Measurements from ENCODE around the gene NUDT3.
A peak's percentile ranks its signal among the peaks of the same experiment; 100 is the strongest.

Gene NUDT3

DNA sequence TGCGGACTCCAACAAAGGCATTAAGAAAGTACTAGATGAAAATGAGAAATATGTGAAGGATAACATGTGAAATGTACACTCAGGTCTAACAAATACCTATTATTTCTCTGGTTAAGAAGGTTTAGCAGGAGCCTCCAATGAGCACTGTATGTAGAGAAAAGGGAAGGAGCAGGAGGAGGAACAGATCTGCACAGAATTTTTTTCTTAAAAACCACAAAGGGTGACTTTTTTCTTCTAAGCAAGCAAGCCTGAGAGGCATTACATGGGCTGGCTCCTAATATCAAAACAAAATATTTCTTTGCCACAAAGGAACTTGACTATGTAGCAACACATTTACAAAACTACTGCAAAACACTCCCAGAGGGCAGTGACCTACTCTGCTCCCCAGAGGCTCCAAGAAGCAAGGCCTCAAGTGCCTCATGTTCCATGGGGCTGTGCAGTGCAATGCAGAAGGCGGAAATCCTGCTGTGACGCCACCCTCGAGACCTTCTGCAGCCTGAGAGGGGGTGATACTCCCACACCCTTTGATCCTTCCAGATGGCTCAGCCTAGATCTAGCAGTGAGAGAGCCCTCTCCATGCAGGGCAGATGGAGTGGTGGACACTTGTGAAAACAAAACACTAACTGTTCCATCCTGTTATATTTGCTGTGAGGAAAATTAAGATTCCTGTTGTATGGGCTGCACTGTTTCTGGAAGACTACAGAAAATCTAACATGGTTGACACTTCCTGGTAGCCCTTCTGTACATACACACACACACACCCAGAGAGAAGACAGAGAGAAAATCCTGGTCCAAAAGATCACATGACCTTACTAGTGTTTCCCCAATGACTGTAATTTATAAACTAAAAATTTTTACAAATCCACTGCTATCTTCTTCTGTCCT lies 107.7 kb downstream of the NUDT3 start:
- Histone ChIP-seq H3K4me1 (ENCODE audit: control insufficient read depth in 1 of 2, insufficient read depth in 1 of 2, low read depth in 1 of 2, low read length in 1 of 2) (peaks cover 93 to 96% of the 10 kb centered on the region in 2 experiments), H3K4me3 (ENCODE audit: low read depth in 1 of 2, low read length in 1 of 2) (peak overlapping the region; percentile 43 to 49), H3K9me3 (no peaks in the 10 kb centered on the region), H3K27ac (peak overlapping the region; percentile 95), H3K36me3 (no peaks in the 10 kb centered on the region), H3K27me3 (no peaks in the 10 kb centered on the region)
- TF ChIP-seq, protein P1, sequence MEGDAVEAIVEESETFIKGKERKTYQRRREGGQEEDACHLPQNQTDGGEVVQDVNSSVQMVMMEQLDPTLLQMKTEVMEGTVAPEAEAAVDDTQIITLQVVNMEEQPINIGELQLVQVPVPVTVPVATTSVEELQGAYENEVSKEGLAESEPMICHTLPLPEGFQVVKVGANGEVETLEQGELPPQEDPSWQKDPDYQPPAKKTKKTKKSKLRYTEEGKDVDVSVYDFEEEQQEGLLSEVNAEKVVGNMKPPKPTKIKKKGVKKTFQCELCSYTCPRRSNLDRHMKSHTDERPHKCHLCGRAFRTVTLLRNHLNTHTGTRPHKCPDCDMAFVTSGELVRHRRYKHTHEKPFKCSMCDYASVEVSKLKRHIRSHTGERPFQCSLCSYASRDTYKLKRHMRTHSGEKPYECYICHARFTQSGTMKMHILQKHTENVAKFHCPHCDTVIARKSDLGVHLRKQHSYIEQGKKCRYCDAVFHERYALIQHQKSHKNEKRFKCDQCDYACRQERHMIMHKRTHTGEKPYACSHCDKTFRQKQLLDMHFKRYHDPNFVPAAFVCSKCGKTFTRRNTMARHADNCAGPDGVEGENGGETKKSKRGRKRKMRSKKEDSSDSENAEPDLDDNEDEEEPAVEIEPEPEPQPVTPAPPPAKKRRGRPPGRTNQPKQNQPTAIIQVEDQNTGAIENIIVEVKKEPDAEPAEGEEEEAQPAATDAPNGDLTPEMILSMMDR (IDR thresholded peaks at IDR 0.05), result peak; percentile 46

DNA sequence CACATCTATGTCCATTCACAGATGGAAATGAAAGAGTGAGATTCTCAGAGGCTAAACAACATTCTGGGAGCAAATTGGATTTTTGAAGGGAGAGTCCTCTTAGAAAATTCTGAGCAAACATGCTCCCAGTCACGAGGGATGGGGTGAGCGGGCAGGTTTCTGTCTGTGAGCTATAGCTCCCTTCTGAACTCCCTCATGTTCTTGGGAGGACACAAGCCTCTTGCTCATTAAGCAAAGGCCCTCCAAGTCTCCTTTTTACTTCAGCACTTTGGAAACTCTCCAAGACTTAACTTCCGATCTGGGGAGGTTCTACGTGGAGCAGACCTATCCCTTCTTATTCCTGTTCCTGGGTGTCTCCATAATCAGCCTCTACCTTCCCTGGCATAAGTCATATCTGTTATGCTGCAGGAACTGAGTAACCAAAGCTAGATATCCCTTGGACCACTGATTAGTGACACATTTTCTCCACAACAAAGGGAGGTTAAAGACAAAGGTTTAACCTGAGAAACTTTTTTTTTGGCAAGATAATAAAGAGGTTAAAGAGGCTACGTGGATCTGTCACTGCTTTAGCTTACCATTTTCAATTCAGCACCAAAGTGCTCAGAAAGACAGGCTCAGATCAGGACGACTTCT lies 110.7 kb downstream of the NUDT3 start:
- H3K9me3 ChIP-seq, result no peaks in the 10 kb centered on the region
- TF ChIP-seq, protein P1 (IDR thresholded peaks at IDR 0.05), result no peak
- H3K36me3 ChIP-seq, result no peaks in the 10 kb centered on the region
- H3K4me1 ChIP-seq (ENCODE audit: control insufficient read depth in 1 of 2, insufficient read depth in 1 of 2, low read depth in 1 of 2, low read length in 1 of 2), result peaks cover 83 to 100% of the 10 kb centered on the region in 2 experiments
- H3K4me3 ChIP-seq (ENCODE audit: low read depth in 1 of 2, low read length in 1 of 2), result no peak overlapping the region
- H3K27me3 ChIP-seq, result no peaks in the 10 kb centered on the region
- peak overlapping the region; percentile 95 for H3K27ac ChIP-seq

DNA sequence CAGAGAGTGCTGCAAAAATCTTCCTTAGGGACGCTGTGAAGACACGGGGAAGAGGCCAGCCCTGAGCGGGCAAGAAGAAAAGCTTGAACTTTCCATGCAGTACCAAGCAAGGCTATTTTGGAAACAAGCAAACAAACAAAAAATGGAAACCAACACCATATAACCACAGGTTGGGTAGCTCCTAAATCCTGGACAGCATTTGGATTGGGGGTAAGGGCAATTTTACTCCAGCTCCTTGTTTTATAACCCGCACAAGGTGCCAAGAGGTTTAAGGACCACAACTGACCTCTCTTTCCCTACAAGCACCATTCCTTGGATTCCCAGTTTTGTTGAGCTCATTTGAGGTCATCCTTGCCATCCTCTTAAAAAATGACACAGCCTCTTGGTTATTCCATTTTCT lies 112.3 kb downstream of the NUDT3 start:
- H3K4me1 ChIP-seq (ENCODE audit: control insufficient read depth in 1 of 2, insufficient read depth in 1 of 2, low read depth in 1 of 2, low read length in 1 of 2), result peaks cover 79 to 99% of the 10 kb centered on the region in 2 experiments
- no peaks in the 10 kb centered on the region for H3K27me3 ChIP-seq
- no peaks in the 10 kb centered on the region for H3K9me3 ChIP-seq
- no peak overlapping the region for H3K4me3 ChIP-seq (ENCODE audit: low read depth in 1 of 2, low read length in 1 of 2)
- TF ChIP-seq, protein P1 (IDR thresholded peaks at IDR 0.05), result no peak
- H3K27ac ChIP-seq, result peak overlapping the region; percentile 95
- H3K36me3 ChIP-seq, result no peaks in the 10 kb centered on the region

DNA sequence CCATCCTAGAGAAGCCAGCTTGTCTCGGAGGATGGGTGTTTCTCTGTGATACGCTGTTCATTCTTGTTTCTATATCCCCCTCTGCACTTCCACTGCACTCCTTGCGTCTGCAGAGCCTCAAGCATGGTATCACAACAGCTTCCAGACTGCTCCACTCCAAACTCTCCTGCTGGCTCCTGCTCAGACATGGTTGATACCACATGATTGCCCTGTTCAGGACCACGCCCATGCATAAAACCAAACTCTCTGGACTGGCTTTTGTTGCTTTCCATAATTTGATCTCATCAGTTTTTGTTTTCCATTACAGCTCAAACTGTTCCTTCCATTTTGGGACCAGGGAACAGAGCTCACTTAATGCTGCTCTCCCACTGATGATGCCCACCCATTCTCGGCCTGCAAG lies 113.6 kb downstream of the NUDT3 start:
- Histone ChIP-seq H3K27me3 (no peaks in the 10 kb centered on the region), H3K27ac (peak overlapping the region; percentile 95), H3K36me3 (no peaks in the 10 kb centered on the region), H3K4me1 (ENCODE audit: control insufficient read depth in 1 of 2, insufficient read depth in 1 of 2, low read depth in 1 of 2, low read length in 1 of 2) (peaks cover 79 to 99% of the 10 kb centered on the region in 2 experiments), H3K9me3 (no peaks in the 10 kb centered on the region), H3K4me3 (ENCODE audit: low read depth in 1 of 2, low read length in 1 of 2) (no peak overlapping the region)
- TF ChIP-seq, protein P1 (IDR thresholded peaks at IDR 0.05), result no peak

DNA sequence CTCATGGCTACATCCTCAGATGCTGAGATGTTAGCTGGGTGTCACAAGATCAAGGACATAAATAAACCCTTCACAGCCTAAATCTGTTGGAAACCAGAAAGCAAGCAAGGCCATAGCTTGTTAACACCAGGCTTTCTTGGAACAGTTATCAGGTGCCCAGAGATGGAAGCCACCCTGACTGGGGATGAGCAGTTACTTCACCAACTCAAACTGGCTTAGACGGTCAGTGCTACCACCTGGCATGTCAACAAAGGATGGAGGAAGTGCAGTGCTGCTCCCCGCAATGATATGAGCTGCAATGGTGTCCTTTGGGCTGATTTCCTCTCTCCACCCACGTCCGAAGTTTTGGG lies 114.7 kb downstream of the NUDT3 start:
- TF ChIP-seq, protein P1 (IDR thresholded peaks at IDR 0.05), result no peak
- Histone ChIP-seq H3K27ac (peak overlapping the region; percentile 95), H3K9me3 (no peaks in the 10 kb centered on the region), H3K36me3 (no peaks in the 10 kb centered on the region), H3K4me3 (ENCODE audit: low read depth in 1 of 2, low read length in 1 of 2) (no peak overlapping the region), H3K27me3 (no peaks in the 10 kb centered on the region), H3K4me1 (ENCODE audit: control insufficient read depth in 1 of 2, insufficient read depth in 1 of 2, low read depth in 1 of 2, low read length in 1 of 2) (peaks cover 79 to 99% of the 10 kb centered on the region in 2 experiments)
